HepG2 (cell line): Measurements from ENCODE around the gene DPP6.

ENCODE experiments used
- CEBPB ChIP-seq: IDR thresholded peaks from 2 replicates; pipeline ENCODE4 v1.6.1; 2011; ENCODE audit warnings: low read depth, low read length, improper control_type of control experiment, borderline replicate concordance
- ZNF333 ChIP-seq: sonication (generic); formaldehyde crosslinking; IDR thresholded peaks from 2 replicates; pipeline ENCODE4 v1.4.0; 2020; ENCODE audit warnings: mild to moderate bottlenecking, missing genetic modification reagents, borderline replicate concordance
- ZNF780A ChIP-seq: sonication (generic); formaldehyde crosslinking; IDR thresholded peaks from 2 replicates; pipeline ENCODE4 v1.8.0; 2022; ENCODE audit warnings: mild to moderate bottlenecking, missing genetic modification reagents, moderate library complexity
- TF ChIP-seq, protein P1 (sequence below): sonication (generic); formaldehyde crosslinking; IDR thresholded peaks from 2 replicates; pipeline ENCODE4 v1.5.0; 2020; ENCODE audit warnings: mild to moderate bottlenecking, missing genetic modification reagents, moderate library complexity
- TF ChIP-seq, protein P2 (sequence below): sonication (generic); formaldehyde crosslinking; conservative IDR thresholded peaks from 2 replicates; pipeline ENCODE4 v1.8.1; 2023; ENCODE audit warnings: missing genetic modification reagents
- TF ChIP-seq, protein P3 (sequence below): IDR thresholded peaks from 2 replicates; pipeline ENCODE4 v1.6.1; 2012; ENCODE audit warnings: inconsistent platforms

DNA sequence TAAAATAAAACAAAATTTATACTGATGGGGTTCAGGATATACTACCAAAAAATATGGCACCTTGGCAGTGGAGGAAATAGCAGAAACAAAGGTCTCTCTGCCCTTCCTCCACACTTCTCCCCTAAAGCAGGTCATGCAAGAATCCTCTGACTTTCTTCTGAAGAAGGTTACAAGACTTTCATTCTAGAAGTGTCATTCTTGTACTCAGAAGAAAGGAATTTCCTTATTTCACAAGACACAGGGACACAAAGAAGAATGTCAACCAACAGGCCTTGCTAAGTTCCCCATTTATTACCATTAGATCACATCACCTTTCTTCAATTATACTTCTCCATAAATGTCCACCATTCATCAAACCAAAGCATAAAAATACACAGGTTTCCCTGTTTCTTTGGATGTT, 480.6 kb downstream of the DPP6 start:
- TF ChIP-seq, protein P1, sequence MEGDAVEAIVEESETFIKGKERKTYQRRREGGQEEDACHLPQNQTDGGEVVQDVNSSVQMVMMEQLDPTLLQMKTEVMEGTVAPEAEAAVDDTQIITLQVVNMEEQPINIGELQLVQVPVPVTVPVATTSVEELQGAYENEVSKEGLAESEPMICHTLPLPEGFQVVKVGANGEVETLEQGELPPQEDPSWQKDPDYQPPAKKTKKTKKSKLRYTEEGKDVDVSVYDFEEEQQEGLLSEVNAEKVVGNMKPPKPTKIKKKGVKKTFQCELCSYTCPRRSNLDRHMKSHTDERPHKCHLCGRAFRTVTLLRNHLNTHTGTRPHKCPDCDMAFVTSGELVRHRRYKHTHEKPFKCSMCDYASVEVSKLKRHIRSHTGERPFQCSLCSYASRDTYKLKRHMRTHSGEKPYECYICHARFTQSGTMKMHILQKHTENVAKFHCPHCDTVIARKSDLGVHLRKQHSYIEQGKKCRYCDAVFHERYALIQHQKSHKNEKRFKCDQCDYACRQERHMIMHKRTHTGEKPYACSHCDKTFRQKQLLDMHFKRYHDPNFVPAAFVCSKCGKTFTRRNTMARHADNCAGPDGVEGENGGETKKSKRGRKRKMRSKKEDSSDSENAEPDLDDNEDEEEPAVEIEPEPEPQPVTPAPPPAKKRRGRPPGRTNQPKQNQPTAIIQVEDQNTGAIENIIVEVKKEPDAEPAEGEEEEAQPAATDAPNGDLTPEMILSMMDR (CRISPR knock-in tag), result no peak
- TF ChIP-seq, protein P2, sequence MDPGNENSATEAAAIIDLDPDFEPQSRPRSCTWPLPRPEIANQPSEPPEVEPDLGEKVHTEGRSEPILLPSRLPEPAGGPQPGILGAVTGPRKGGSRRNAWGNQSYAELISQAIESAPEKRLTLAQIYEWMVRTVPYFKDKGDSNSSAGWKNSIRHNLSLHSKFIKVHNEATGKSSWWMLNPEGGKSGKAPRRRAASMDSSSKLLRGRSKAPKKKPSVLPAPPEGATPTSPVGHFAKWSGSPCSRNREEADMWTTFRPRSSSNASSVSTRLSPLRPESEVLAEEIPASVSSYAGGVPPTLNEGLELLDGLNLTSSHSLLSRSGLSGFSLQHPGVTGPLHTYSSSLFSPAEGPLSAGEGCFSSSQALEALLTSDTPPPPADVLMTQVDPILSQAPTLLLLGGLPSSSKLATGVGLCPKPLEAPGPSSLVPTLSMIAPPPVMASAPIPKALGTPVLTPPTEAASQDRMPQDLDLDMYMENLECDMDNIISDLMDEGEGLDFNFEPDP (CRISPR knock-in tag), result no peak
- TF ChIP-seq ZNF333 (CRISPR knock-in tag) (no peak), CEBPB (no peak), ZNF780A (CRISPR knock-in tag) (no peak)
- TF ChIP-seq, protein P3, sequence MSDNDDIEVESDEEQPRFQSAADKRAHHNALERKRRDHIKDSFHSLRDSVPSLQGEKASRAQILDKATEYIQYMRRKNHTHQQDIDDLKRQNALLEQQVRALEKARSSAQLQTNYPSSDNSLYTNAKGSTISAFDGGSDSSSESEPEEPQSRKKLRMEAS, result no peak
